WTC11 (cell line): ENCODE data around the gene GAB1.

ENCODE experiments used
- ATF3 ChIP-seq: sonication (generic); formaldehyde crosslinking; conservative IDR thresholded peaks from 2 replicates; pipeline ENCODE4 v1.8.1; 2022; ENCODE audit warnings: mild to moderate bottlenecking, missing genetic modification reagents
- ATF6 ChIP-seq: sonication (generic); formaldehyde crosslinking; IDR thresholded peaks from 2 replicates; pipeline ENCODE4 v1.8.1; 2023; ENCODE audit warnings: mild to moderate bottlenecking, missing genetic modification reagents
- CBFB ChIP-seq: sonication (generic); formaldehyde crosslinking; IDR thresholded peaks from 2 replicates; pipeline ENCODE4 v1.8.1; 2022; ENCODE audit warnings: mild to moderate bottlenecking, low read depth, missing genetic modification reagents
- CTCF ChIP-seq: fragments of 200-600 bp; IDR thresholded peaks from 2 replicates; pipeline ENCODE4 v1.8.0; 2022; ENCODE audit warnings: antibody characterized with exemption
- ERG ChIP-seq: fragments of 250-450 bp; sonication (Bioruptor Pico); IDR thresholded peaks from 2 replicates; pipeline ENCODE4 v1.8.0; 2021; ENCODE audit warnings: mild to moderate bottlenecking
- FOXK1 ChIP-seq: sonication (generic); formaldehyde crosslinking; IDR thresholded peaks from 2 replicates; pipeline ENCODE4 v1.8.0; 2022; ENCODE audit warnings: mild to moderate bottlenecking, moderate library complexity, missing genetic modification reagents
- FOXP4 ChIP-seq: sonication (generic); formaldehyde crosslinking; IDR thresholded peaks from 2 replicates; pipeline ENCODE4 v1.8.0; 2022; ENCODE audit warnings: mild to moderate bottlenecking, missing genetic modification reagents
- HMGXB4 ChIP-seq: sonication (generic); formaldehyde crosslinking; IDR thresholded peaks from 2 replicates; pipeline ENCODE4 v1.8.1; 2023; ENCODE audit warnings: mild to moderate bottlenecking, moderate library complexity, missing genetic modification reagents
- MXD4 ChIP-seq: fragments of 250-450 bp; sonication (Bioruptor Pico); IDR thresholded peaks from 2 replicates; pipeline ENCODE4 v1.8.0; 2021; ENCODE audit warnings: mild to moderate bottlenecking, moderate library complexity, borderline replicate concordance
- NFYB ChIP-seq: sonication (generic); formaldehyde crosslinking; conservative IDR thresholded peaks from 2 replicates; pipeline ENCODE4 v1.8.0; 2022; ENCODE audit warnings: low read depth, missing genetic modification reagents
- TCF7 ChIP-seq: sonication (generic); formaldehyde crosslinking; IDR thresholded peaks from 2 replicates; pipeline ENCODE4 v1.8.0; 2022; ENCODE audit warnings: mild to moderate bottlenecking, low read depth, missing genetic modification reagents, moderate library complexity
- ZNF281 ChIP-seq: sonication (generic); formaldehyde crosslinking; IDR thresholded peaks from 2 replicates; pipeline ENCODE4 v1.8.0; 2023; ENCODE audit warnings: mild to moderate bottlenecking, missing genetic modification reagents

- TF ChIP-seq FOXP4 (CRISPR knock-in tag) (no peak), CTCF (no peak), ATF6 (CRISPR knock-in tag) (no peak), ZNF281 (no peak), TCF7 (no peak), NFYB (CRISPR knock-in tag) (no peak), FOXK1 (CRISPR knock-in tag) (no peak), ATF3 (no peak), HMGXB4 (CRISPR knock-in tag) (no peak), CBFB (no peak), MXD4 (CRISPR knock-in tag) (no peak), ERG (CRISPR knock-in tag) (no peak)
These were observed 32.9 kb downstream of the GAB1 start for GRCh38 chr4:143369552-143369951.
